HG03025 (cell line): ENCODE data around the gene CBLL1.

Experiments
- ATAC-seq: cut with Tn5 transposase; IDR thresholded peaks from one replicate; pipeline ENCODE4 v1.9.1; 2021; ENCODE audit warnings: mild to moderate bottlenecking, moderate library complexity; ENCODE audit not compliant: unreplicated experiment, low FRiP score

The CBLL1 gene

DNA sequence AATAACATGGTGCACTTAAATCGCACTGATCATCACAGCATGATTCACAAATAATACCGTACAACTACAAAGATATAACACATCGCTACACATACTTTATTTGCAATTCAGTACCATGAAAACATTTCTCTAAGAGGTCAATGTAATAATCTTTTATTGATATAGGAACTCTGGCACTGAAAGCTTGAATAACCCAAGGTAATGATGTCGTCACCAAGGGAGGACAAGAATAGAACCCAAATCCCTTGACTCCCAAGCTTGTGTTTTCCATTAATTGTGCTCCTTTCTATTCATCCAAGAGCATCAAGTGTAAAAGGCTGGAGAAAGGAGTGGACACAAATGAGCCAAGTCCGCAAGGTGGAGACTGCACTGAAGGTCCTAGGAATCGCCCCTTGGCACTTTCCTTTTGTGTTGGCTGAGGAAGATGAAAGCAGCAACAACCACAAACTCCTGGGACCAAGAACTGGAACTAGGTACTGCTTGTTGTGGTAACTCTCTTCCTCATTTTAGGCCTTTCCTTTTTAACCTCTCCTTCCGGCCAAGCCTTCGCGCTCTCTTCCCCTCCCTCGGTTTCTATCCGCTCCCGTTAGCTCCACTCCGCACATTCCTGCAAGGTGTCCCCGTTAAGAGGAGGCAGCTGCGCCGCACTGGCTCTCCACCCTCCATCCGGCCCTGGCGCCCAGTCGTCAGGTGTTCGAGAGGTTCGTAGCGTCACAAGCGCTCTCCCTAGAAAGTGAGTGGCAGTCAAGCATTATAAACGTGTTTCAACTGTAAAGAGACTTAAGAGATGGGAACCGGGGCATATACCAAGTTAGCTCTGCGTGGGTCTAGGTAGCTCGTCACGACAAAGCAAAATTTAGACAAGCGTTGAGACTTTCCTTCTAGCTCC is 1.0 kb upstream of the CBLL1 start:
- ATAC-seq = peak; percentile 34

DNA sequence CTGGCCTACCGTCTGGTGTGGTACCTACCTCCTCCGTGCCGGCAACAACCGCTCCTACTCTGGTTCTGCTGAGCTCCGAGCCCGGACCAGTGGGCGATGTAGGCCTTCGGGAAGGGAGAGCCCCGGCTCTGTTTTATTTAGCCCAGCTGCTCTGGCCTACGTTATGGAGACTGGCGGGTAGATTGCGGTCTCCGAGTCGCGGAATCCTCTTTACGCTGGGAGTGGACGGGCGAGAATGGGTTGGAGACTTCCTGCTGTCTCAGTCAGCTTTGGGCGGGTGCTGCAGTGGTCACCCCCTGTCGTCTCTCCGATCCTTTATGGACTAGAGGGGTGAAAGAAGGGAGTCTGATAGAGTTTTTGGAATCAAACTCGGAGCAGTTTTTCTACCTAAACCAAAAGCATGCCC is 406 bp downstream of the CBLL1 start:
- peak; percentile 35 for ATAC-seq

DNA sequence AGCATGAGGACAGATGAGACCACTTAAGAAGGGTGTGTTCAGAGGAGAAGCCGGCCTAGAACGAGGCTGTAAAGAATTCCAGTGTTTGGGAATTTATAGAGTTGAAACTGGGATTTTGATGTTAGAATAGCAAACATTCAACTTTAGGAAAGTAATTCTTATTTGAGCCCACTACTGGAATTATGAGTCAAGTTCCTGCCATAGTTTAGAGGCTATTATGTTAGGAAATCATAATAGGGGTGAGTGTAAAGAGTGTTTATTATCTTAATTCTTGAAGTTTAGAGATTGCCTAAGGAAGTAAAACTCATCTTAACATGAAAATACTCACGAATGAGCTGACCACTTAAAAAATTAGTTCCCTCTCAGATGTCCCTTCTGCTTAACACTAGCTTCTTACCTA is 2.1 kb downstream of the CBLL1 start:
- ATAC-seq = no peak

DNA sequence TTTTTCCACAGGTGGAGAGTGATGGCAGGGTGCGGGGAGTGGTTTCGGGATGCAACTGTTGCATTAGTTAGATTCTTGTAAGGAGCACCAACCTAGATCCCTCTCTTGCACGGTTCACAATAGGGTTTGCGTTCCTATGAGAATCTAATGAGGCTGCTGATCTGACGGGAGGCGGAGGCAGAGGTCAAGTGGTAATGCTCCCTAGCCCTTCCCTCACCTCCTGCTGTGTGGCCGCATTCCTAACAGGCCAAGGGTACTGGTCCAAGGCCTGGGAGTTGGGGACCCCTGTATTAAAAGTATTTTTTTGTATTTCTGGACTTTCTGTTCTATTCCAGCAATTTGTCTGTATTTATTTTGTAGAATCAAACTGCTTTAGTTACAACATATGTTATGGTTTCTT is 7.2 kb downstream of the CBLL1 start:
- no peak for ATAC-seq

DNA sequence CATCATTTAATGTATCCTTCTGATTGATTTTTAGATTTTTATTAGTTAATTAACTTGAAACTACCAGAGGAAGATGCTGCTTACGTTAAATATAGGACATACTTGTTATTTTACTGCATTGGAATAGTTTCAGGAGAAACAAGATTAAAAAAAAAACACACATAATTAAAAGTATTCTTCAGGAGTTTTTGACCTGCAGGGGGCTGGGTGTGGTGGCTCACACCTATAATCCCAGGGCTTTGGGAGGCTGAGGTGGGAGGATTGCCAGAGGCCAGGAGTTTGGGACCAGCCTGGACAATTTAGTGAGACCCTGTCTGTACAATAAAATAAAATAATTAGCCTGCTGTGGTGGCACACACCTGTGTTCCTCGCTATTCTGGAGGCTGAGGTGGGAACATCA is 10.7 kb downstream of the CBLL1 start:
- no peak for ATAC-seq

DNA sequence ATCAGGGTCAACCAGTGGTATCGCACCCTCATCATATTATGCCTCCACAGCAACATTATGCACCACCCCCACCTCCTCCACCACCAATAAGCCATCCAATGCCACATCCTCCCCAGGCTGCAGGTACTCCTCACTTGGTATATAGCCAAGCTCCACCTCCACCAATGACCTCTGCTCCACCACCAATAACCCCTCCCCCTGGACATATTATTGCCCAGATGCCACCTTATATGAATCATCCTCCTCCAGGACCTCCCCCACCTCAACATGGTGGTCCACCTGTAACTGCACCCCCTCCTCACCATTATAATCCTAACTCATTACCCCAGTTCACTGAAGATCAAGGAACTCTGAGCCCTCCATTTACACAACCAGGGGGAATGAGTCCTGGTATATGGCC is 14.7 kb downstream of the CBLL1 start:
- ATAC-seq = no peak

DNA sequence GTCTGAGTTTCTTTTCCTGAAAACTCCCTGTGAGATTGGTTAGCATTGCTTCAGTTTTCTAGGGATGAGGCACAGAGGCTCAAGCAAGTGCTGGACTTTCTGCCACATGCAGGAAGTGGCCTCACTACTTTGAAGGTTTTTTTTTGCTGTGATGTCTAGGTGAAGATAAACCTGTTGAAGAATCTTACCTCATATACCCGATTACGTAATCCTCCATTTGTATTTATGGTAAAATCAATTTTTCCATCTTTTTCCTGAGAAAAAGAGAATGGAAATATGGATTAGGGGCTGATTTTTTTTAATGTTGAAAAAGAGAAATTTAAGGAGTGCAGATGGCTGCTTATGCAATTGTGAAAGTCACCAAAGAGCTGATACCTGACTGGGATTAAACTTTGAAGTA is 23.4 kb downstream of the CBLL1 start:
- no peak for ATAC-seq

DNA sequence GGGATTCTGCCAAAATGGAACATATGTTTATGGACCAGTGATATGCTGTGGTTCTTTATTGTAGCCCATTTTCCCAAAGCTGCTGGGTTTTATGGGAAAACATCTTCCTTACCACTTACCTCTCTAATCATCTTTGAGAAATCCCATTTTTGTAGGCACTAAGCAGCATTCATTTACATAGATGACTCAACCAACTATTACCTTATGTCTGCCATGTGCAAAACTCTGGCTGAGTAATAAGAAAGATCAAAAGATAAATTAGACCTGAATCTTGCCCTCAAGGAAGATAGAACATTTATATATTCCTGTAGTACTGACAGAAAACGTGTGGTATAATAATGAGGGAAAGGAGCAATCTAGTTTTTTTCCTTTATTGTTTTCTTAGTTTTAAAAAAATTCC is 24.3 kb downstream of the CBLL1 start:
- no peak for ATAC-seq

DNA sequence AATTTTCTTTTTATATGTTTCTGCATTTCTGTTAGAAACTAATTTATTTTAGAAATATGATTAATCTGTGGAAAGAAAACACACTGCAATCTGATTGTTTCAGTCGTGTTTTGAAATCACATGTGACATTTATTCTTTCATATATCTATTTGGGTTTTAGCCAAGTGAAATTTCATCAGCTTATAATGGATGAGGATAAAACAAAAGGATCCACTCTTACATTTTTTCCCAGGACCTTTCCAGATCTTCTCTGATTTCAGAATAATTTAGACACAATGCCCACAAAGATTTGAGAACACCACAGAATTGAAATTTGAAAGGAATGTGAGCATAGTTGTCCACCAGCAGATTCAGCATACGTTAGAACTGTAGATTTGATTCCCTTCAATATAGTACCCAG is 29.1 kb downstream of the CBLL1 start:
- no peak for ATAC-seq

DNA sequence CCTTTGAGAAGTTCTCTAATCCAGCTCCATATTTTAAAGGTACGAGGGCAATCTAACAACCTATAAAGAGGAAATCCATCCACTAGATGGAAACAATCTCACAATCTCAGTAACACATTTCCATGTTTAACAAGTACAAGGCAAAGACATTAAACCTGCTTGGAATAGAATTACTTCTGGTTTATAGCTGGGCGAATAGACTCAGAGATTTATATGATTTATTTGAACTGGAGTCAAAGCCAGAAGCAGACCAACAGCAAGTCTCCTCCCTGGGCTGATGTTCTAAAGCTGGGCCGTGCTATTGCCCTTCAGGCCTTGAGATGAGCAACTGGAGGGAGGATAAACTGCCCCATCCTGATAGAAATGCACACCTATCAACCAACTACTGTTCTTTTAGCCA is 33.8 kb downstream of the CBLL1 start:
- ATAC-seq = no peak

DNA sequence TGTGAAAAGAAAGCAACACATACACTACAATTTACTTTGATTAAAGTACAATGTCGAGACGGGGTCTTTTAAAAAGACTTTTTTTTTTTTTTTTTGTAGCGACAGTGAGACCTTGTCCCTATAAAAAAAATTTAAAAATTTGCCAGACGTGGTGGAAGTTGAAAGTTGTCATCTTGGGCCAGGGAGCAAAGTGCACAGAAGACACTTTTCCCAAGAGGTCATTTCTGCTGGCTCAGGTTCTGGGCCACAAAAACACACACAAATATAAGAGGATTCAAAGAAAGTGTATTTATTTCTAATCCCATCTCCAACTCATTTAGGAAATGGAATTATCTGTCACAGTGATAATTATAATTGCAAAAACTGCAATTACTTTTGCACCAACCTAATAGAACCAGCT is 34.3 kb downstream of the CBLL1 start:
- no peak for ATAC-seq

DNA sequence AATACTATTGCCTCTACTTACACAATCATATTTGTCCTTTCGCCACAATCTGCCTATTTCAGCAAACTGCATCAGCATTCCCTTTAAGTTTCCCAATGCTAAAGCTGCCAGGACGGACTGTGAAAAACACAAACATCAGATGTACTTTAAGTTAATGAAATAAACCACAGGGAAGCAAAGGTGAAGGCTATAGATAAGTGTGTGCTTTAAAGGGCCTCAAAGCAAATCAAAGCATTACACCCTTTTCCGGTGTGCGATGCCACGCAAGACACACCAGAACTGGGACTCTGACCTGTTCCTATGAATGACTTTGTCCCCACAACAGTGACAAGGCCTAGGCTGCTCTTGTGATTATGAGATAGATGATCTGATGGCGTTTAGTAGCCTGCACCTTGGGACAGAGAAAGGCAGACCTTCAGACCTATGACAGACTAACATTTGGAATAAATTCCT is 35.7 kb downstream of the CBLL1 start:
- ATAC-seq = no peak

DNA sequence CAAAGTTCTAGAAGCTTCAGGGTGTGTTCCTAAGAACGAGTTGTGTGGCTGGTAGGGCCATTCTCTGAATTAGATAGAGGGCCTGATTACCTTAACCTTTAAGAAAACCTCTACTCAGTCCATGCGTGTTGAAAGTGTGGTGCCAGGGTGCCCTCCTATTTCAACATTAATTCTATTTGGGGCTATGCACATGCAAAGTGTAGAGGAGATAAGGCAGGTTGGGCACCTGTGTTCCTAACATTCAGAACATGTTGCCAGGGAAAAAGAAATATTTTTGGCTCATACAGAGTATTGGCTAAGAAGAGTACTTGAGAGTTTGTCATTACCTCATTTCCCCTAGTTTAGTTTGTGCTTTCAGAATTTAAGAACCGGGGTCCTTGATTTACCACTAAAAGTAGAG is 38.4 kb downstream of the CBLL1 start:
- ATAC-seq = no peak

DNA sequence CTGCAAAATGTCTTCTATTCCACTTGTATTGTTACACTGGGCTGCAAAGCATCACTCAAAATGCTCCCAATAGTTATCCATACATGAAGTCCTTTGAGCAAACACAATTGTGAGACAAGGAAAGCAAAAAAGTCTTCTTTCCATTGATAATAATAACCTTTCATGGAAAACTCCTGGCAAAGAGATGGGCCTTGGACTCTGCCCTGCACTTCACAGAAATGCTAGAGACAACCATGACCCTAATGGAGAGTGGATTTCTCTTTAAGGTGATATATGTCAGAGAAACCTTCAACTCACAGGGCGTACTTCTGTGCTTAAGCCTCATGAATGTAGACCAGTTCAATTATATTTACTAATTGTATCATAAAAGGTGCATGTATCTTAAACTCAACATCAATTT is 39.7 kb downstream of the CBLL1 start:
- no peak for ATAC-seq

DNA sequence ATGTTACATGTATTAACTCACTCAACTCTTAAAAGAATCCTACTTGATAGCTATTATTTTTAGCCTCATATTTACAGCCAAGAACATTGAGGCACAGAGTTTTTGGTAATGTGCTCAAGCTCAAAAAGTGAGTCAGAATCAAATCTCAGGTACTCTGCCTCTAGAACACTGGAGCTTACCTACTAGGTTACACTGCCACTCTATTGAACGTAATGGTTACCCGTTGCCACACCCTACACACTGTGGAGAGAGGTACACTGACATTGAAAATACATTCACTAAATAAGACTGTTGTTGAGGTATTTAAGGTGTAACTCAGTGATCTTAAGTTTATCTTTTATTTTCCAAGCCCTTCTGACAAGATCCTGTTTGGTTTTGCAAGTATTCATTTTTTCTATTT is 41.2 kb downstream of the CBLL1 start:
- no peak for ATAC-seq

DNA sequence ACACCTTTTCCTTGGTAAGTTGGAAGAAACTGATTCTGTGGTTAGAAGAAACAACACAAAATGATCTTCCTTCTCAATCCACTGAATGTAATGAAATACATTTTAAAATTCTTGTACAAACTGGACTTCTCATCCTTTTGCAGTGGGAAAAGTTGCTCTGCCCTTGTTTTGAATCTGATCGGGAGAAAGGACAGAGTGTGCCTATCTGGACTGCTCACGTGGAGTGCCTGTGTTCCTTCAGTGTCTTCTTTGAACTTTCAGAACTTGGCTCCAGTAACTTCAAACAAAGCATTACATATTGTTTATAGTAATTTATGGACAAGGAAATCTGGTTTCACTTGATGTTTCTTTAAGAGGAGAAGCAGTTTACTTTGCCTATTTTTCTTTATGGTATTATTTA is 42.0 kb downstream of the CBLL1 start:
- ATAC-seq = no peak

DNA sequence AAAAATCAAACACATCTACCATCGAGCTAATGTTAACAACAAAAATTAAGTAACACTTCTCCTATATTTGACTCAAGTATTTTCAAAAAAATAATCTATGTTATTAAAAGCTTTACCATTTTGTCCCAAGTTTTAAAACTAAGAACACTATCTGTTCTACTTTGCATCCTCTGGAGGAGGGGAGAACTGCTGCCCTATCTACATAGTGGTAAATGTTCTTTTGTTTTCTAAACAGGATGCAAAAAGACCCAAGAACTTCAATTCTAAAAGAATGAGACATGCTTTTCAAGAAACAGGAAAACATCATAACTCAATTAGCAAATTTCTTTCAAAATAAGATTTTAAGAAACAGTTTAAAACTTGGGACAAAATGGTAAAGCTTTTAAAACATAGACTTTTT is 44.3 kb downstream of the CBLL1 start:
- ATAC-seq = no peak

DNA sequence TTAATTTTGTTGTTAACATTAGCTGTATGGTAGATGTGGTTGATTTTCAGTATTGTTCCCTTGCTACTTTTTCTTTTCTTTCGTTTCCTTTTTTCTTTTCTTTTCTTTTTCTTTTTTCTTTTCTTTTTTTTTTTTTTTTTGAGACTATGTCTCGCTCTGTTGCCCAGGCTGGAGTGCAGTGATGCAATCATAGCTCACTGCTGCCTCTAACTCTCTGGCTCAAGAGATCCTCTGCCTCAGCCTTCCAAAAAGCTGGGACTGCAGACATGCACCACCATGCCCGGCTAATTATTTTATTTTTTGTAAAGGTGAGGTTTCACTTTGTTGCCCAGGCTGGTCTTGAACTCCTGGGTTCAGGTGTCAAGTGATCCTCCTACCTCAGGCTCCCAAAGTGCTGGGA is 44.7 kb downstream of the CBLL1 start:
- ATAC-seq = no peak

DNA sequence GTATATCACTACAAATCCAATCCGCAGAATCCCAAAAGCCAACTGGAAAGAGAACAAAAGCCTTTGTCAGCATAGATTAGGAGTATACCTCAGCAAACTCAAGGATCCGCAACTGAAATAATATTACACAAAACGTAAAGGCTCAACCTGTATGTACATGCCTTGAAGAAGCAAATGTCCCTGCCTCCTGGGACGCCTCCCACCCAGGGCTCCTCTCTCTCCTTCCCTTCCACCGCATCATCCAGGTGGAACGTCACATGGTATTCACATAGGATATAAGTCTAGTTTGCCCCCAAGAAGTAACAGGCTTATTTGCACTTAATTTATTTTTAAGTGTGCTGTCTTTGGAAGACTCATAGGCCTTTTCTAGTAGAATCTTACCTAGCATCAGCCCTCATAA is 45.7 kb downstream of the CBLL1 start:
- ATAC-seq = no peak

DNA sequence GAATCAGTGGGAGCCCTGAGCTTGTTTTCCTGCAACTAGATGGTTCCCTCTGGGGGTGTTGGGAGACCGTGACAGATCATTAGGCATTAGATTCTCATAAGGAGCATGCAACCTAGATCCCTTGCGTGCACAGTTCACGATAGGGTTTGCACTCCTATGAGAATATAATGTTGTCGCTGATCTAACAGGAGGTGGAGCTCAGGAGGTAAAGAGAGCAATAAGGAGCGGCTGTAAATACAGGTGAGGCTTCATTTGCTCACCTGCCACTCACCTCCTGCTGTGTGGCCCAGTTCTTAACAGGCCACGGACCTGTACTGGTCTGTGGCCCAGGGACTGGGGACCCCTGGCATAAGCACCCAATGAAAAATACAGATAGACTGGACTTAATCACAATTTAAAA is 48.4 kb downstream of the CBLL1 start:
- ATAC-seq = no peak

DNA sequence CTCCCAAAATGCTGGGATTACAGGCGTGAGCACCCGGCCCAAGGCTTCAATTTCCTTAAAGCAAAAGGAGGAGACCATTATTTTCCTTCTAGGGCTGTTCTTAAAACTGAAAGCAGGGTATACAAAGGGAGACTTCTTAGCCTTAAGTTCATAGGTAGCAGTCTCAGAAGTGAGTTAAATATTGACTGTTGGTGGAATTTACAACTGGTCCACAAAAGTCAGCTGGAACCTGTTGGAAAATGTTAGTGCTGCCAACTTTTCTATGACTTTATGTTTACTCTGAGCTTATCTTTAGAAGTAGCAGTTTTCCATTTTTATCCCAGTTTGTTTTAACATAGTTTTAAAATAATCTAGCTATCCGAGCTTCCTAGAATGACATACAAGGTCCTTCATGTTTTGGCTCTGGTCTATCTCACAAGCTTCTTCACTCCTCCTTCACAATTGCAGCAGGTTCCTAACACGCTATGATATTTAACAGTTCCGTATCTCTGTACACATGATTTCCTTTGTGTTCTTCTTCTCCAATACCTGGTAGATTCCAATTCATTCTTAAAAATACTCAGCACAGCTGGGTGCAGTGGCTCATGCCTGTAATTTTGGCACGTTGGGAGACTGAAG is 55.8 kb downstream of the CBLL1 start:
- ATAC-seq = no peak

DNA sequence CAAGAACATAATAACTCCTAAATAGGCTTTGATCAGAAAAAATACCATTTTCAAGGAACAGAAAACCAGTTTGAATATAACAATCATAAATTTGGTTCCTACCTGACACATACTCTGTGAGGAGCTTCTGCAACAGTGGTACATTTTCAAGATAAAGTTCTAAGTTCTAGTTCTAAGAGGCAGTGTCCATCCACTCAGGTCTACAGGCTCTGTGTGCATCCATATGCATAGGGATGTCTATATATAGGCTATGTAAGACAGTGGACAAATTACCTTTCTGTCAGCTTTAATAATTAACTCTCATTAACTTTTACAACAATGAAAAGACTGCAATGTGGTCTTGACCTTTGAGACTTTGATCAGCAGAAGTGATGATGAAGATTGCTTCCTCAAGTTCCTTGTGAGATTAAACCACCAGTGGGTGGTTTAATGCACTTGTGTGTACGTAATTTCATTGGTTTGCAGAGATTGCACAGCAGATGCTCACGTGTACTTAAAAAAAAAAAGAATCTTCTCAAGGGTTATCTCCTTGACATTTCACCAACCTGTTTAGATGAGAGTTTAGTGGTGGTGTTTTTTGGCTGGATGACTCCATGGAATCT is 59.2 kb downstream of the CBLL1 start, which contains the start of gene SLC26A3:
Gene SLC26A3, minus strand, starts transcription at position 215 of the 602 bp plus-strand sequence. CDS start 8,714 bp downstream, outside the sequence.
- no peak for ATAC-seq
